Lower lobe of right lung (tissue), 2 donors: ENCODE results near the gene UNC119B. TPM values are rescaled to one million over a fixed set of nuclear protein-coding genes. Genes with fewer than 3 reads are reported as not detected.
"Not testable (repeated sequence)": the region's sequence is repeated elsewhere in the genome, so short reads cannot be mapped to it uniquely, and the experiment has no call there.

Source experiments
- ATAC-seq, 2 donors: fragments of 200-7000 bp; cut with Tn5 transposase; one replicate each; pipeline ENCODE4 v1.9.1; 2020 to 2022; ENCODE audit warnings: mild to moderate bottlenecking in 2 of 2, moderate library complexity in 2 of 2
- DNase-seq: peaks from one replicate; pipeline ENCODE4 v3.0.0-alpha.2; 2020
- H3K27ac ChIP-seq: fragments of 200-600 bp; one replicate; pipeline ENCODE4 v1.8.0; 2022
- H3K27me3 ChIP-seq: fragments of 200-600 bp; one replicate; pipeline ENCODE4 v1.8.0; 2022; ENCODE audit warnings: low read depth
- H3K36me3 ChIP-seq: fragments of 200-600 bp; one replicate; pipeline ENCODE4 v1.8.0; 2022; ENCODE audit warnings: mild to moderate bottlenecking
- H3K4me1 ChIP-seq: fragments of 200-600 bp; one replicate; pipeline ENCODE4 v1.8.0; 2022
- H3K4me3 ChIP-seq: fragments of 200-600 bp; one replicate; pipeline ENCODE4 v1.8.0; 2022; ENCODE audit warnings: mild to moderate bottlenecking
- H3K9me3 ChIP-seq: fragments of 200-600 bp; one replicate; pipeline ENCODE4 v1.8.0; 2022
- intact Hi-C: fragments of 100-400 bp; cut with DNase I; formaldehyde crosslinking; loops from one replicate; pipeline ENCODE4 v1.11.0; 2022
- total RNA-seq: library from RNA; stranded (reverse); fragmentation: NEBNext Ultra II Directional; extraction: Animal tissue kit (Norgen Biotek cat#: 25700); gene quantifications from one replicate; pipeline ENCODE4 v1.2.1, GENCODE V29; 2021
- TF ChIP-seq, protein P1 (sequence below): fragments of 200-600 bp; IDR thresholded peaks from one replicate; pipeline ENCODE4 v1.8.0; 2022; ENCODE audit warnings: antibody characterized with exemption, mild to moderate bottlenecking
- donor health status: DM: no; HTN: yes; CAD: no; lungs with severe emphysema.

UNC119B gene
- total RNA-seq, 1 donor from 2014 or later, result 27.1 TPM

DNA sequence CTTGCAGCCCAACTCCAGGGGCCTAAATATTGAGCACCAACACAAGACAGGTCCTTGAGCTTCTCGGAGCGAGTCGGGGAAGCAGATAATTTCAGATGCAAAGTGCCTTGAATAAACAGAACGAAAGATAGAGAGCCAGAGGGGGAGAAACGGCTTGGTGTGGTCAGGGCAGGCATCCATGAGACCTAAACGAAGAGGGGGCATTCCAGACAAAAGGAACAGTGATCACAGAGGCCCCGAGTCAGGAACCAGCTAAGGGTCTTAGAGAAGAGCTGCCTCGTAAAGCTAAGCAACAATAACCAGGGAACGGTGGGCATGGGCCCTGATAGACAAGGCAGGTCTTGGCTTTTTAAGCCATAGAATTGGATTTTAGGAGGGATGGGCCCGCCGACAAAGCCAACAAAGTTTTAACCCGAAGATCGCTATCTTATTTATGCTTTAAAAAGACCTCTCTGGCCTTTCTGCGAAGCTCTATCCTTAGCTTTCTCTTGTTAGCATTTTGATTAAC is 14.9 kb downstream of the UNC119B start:
- H3K27me3 ChIP-seq, result no peaks in the 10 kb centered on the region
- peak overlapping the region; percentile 72 for H3K4me3 ChIP-seq
- H3K9me3 ChIP-seq, result no peaks in the 10 kb centered on the region
- H3K27ac ChIP-seq, result no peak overlapping the region
- DNase-seq, result no peak
- intact Hi-C loops, result no loop called here
- TF ChIP-seq, protein P1, sequence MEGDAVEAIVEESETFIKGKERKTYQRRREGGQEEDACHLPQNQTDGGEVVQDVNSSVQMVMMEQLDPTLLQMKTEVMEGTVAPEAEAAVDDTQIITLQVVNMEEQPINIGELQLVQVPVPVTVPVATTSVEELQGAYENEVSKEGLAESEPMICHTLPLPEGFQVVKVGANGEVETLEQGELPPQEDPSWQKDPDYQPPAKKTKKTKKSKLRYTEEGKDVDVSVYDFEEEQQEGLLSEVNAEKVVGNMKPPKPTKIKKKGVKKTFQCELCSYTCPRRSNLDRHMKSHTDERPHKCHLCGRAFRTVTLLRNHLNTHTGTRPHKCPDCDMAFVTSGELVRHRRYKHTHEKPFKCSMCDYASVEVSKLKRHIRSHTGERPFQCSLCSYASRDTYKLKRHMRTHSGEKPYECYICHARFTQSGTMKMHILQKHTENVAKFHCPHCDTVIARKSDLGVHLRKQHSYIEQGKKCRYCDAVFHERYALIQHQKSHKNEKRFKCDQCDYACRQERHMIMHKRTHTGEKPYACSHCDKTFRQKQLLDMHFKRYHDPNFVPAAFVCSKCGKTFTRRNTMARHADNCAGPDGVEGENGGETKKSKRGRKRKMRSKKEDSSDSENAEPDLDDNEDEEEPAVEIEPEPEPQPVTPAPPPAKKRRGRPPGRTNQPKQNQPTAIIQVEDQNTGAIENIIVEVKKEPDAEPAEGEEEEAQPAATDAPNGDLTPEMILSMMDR, result no peak
- ATAC-seq, result no peak
- H3K4me1 ChIP-seq, result peaks cover 22% of the 10 kb centered on the region
- peaks cover 55% of the 10 kb centered on the region for H3K36me3 ChIP-seq

DNA sequence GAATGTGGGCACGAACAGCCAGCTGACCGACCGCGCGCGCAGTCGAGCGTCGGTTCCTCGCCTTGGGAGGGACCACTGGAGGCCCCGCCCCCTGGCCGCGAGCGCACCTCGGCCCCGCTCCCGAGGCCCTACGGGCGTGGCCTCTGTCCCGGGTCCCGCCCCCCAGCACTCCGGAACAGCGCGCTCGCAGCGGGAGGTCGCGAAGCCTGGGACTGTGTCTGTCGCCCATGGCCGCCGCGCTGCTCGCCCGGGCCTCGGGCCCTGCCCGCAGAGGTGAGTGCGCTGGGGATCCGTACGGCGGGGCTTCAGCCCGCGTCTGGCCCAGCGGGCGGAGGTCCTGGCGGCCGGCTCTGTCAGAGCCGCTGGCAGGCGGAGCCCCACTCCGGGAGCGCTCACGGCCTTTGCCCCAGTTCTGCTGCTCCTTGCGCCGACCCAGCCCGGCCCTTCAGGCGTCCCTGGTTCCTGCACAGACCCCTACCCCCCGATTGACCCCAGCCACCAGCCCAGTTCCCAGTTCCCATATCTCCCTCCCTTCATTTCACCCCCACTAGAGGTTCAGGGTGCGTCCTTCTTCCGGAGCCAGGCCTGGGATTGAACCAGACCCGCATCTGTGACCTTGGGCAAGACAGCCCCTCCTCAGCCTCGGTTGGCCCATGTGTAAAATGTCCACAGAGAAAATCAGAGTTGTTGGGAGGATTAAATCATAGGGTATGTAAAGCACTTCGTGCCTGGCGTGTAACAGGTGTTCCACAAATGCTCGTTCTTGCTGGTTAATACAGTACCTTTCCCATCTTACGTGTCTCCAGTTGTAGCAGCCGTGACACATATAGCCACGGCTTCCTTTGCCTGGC is 15.6 kb downstream of the UNC119B start, which contains the start of gene ACADS:
Gene ACADS, plus strand, starts transcription at position 168 of the 851 bp plus-strand sequence. Its CDS starts 60 bp downstream, at position 228.
- Histone ChIP-seq H3K4me1 (peaks cover 17% of the 10 kb centered on the region), H3K4me3 (peak within 1 kb of the TSS; percentile 72), H3K27ac (peak within 1 kb of the TSS; percentile 79), H3K36me3 (peaks cover 55% of the 10 kb centered on the region), H3K27me3 (no peaks in the 10 kb centered on the region), H3K9me3 (no peaks in the 10 kb centered on the region)
- intact Hi-C loops, result no loop called here
- TF ChIP-seq, protein P1, result no peak
- DNase-seq, result peak; percentile 95
- ATAC-seq, result peak; percentile 99 to 100

DNA sequence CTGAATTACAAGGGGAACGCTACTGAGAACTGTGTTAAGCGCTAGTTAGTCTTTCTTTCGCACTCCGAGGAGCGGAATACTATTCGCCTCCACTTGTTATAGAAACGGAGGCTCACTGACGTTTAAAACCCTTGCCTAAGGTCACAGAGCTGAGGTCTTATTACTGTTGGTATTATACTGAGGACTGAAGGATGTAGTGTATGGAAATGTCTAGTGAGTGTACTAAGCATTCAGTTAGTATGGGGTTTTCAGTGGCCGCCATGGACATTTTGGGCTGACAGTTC is 16.2 kb downstream of the UNC119B start:
- TF ChIP-seq, protein P1, result no peak
- H3K4me3 ChIP-seq, result peak overlapping the region; percentile 72
- H3K36me3 ChIP-seq, result peaks cover 54% of the 10 kb centered on the region
- H3K9me3 ChIP-seq, result no peaks in the 10 kb centered on the region
- H3K27me3 ChIP-seq, result no peaks in the 10 kb centered on the region
- ATAC-seq, result no peak
- peak overlapping the region; percentile 79 for H3K27ac ChIP-seq
- peaks cover 14% of the 10 kb centered on the region for H3K4me1 ChIP-seq
- peak; percentile 2 for DNase-seq
- intact Hi-C loops, result no loop called here

DNA sequence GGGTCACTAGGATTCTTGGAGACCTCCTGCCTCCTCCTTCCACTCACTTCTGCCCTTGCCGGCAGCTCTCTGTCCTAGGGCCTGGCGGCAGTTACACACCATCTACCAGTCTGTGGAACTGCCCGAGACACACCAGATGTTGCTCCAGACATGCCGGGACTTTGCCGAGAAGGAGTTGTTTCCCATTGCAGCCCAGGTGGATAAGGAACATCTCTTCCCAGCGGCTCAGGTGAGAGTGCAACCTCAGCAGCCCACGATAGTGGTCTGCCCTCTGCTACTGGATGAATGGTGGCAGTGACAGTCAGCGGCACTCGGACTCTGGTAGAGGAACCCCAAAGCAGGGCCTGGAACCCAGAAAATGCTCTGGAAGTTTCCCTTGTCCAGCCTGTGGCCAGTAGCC is 16.7 kb downstream of the UNC119B start:
- Histone ChIP-seq H3K9me3 (no peaks in the 10 kb centered on the region), H3K4me1 (peaks cover 14% of the 10 kb centered on the region), H3K27me3 (no peaks in the 10 kb centered on the region), H3K4me3 (no peak overlapping the region), H3K36me3 (peaks cover 48% of the 10 kb centered on the region), H3K27ac (no peak overlapping the region)
- intact Hi-C loops, result no loop called here
- TF ChIP-seq, protein P1, result no peak
- ATAC-seq, result no peak
- peak; percentile 37 for DNase-seq

DNA sequence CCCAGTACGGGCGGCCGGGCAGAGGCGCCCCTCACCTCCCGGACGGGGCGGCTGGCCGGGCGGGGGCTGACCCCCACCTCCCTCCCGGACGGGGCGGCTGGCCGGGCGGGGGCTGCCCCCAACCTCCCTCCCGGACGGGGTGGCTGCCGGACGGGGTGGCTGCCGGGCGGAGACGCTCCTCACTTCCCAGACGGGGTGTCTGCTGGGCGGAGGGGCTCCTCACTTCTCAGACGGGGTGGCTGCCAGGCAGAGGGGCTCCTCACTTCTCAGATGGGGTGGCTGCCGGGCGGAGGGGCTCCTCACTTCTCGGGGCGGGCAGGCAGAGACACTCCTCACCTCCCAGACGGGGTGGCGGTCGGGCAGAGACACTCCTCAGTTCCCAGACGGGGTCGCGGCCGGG is 21.9 kb downstream of the UNC119B start:
- DNase-seq, ATAC-seq, H3K4me3 ChIP-seq, H3K4me1 ChIP-seq, H3K27ac ChIP-seq, intact Hi-C loops, H3K9me3 ChIP-seq, H3K27me3 ChIP-seq: not testable (repeated sequence)
- peaks cover 33% of the 10 kb centered on the region for H3K36me3 ChIP-seq

DNA sequence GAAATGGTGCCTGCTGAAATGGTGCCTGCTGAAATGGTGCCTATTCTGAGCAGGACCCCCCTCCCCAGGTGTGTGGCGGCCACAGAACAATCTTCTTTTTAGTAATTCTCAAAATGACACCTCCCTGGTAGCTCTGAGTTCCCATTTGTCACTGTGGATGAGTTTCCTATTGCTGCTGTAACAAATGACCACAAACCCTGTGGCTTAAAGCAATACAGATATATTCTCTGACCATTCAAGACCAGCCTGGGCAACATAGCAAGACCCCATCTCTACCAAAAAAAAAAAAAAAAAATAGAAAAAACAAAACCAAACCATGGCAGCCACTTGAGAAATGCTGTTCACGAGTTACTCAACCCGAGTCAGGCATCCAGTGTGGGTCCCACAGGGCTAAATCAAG is 23.3 kb downstream of the UNC119B start:
- DNase-seq, result no peak
- intact Hi-C loops, result no loop called here
- Histone ChIP-seq H3K4me1 (no peaks in the 10 kb centered on the region), H3K36me3 (peaks cover 36% of the 10 kb centered on the region), H3K4me3 (no peak overlapping the region), H3K27me3 (no peaks in the 10 kb centered on the region), H3K9me3 (no peaks in the 10 kb centered on the region), H3K27ac (no peak overlapping the region)
- no peak for ATAC-seq
- TF ChIP-seq, protein P1, result no peak
